Endometrial microvascular endothelial cells (primary cell): ENCODE measurements around the gene ZDHHC13. TPM values are rescaled to one million over a fixed set of nuclear protein-coding genes. Genes with fewer than 3 reads are reported as not detected.

Experiments used
- in situ Hi-C: cut with HindIII; loops from 2 replicates; pipeline ENCODE4 v1.10.0; 2017; ENCODE audit warnings: low sequenced_read_pairs, low pct_unique_long_range_greater_than_20kb; ENCODE audit errors: inconsistent ontology term
- total RNA-seq: library from RNA; depleted of rRNA; stranded (reverse); fragments of >200 nt; gene quantifications from one replicate; pipeline ENCODE4 v1.2.3, GENCODE V29; 2015; ENCODE audit errors: inconsistent ontology term

Gene ZDHHC13
- total RNA-seq, 1 donor from 2014 or later = 119 TPM

DNA sequence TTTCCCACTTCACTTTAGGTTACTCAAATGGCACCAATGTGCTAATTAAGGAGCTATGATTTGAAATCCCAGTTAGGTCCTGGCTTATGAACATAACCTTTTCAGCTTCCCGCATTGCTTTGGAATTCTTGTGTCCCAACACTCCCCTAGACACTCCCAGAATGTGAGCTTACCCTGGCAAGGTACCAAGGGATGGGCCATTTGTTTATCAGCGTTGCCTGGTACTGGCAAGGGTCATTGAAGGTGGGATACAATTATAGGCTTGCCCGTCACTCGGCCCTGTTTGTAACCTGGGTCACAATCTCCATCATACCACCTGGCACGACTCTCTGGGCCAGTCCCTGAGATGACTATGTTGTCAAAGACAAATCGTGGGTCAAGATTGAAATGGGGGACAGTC lies 79.5 kb downstream of the ZDHHC13 start:
- in situ Hi-C loops = no loop called here

DNA sequence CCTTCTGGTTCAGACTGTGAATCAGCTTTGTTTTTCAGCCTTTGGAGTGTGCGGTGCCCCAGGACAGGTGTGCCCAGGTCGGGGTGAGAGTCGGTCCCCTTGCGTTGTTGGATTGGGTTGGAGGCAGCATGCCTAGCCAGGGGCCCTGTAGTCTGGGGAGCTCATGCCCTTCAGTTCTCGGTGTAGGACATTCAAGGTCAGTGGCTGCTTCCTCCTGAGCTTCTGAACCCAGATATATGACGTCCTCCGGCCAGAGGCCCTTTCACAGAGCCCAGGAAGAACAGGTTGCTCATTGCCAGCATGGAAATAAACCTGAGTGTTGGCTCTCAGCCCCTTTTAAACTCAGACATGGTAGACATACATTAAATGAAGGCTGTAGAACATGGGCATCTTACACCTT lies 82.1 kb downstream of the ZDHHC13 start:
- in situ Hi-C loops = no loop called here

DNA sequence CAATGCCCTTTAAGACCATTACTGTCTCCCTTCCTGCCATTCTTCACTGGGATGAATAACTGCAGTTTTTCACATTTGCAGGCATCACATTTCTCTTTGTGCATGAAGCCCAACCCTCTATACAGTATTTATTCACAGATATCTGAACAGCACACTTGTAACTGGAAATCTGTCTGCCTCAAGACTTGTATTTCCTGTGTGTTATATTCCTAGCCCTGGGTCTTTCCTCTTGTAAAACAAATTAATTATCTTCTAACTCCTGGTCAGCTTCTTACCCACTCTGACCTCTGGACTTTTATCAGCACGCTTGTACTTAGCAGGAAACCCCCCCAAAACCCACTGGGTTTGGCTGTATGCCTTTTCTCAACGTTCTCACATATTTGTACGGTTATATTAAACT lies 82.8 kb downstream of the ZDHHC13 start:
- in situ Hi-C loops = no loop called here

DNA sequence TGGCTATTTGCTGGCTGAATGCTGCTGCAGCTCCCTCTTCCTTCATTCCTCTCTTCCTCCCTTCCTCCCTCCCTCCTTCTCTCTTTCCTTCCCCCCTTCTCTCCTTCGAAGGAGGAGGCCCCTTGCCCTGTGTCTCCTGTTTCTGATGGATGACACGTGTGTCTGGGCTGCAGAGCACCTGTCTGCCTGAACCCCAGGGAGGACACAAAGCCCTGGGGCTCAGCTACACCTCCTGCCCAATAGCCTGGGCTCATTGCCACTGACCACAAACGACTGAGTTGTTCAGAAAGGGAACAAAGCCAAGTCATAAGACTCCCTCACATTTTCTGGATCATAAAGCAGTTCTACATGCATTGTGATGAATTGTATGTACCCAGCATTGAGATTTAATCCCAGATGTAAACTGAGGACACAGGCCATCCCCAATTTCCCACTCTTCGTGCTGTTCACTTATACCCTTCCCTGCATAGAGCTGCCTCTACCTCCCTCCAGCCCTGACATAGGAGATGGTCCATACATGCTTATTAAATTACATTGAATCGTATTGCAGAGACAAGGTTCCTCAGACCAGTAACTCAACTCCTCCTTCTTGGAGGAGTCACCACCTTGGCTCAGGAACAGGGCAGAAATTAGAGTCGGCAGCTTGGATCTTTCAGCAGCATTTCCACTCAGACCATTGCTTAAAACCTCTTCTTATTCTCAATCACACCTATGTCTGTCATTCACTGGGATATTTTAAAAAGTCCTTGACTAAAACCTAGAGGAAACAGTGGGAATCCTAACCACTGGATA lies 83.6 kb downstream of the ZDHHC13 start:
- in situ Hi-C loops = no loop called here

DNA sequence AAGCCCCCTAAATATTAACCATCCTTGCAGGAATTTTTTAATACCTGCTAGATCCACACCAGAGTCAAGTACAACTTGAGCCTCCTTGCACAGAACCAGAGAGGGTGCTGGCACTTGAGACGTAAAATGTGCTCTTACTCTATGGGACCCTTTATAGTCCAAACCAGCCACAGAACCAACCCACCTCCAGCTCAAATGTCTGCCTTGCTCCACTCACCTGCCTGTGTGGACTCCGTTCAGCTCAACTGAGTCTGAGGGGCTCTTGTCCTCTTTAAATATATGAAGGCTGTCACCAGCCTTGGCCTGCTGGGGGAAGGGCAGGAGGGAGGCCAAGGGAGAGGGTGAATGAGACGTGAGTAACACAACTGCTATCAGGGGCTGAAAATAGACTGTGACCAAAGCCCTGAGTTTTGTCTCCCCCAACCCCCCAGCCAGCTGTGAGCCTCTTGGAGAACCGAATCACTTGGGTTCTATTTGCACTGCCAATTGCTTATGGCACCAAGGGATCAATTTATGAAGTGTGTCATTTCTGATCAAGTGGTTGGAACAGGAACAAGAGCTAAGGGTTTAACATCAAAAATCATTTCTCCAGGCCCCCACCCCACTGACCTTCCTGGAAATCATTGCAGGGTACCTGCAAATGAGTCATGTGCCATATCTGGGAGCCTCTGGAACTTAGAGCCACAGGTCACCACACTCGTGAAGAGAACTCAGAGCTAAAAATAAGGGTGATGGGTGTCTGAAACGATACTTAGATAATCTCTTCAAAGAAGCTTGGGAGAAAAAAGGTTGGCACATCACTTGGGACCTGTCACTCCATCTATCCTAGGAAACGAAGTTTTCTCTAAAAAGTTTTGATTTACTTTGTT lies 85.0 kb downstream of the ZDHHC13 start, which contains the start of gene CSRP3:
TSS of gene CSRP3 (minus strand) at position 247 of the 869 bp plus-strand sequence. CDS start 9,535 bp downstream, outside the sequence.
- in situ Hi-C loops = no loop called here

DNA sequence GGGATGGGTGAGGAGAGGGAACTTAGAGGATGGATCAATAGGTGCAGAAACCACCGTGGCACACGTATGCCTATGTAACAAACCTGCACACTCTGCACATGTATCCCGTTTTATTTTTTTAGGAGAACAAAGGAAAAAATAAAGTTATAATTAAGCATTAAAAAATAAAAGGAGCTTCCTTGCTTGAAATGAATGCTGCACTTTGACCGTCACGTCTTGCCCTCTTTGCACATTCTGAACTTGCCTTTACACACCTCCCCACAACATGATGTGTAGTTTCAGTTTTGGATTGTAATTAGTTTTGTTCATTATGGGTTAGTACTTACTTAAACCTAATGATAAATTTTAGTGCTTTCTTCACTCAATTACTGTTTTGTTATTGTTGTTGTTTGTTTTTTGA lies 87.9 kb downstream of the ZDHHC13 start:
- in situ Hi-C loops = no loop called here

DNA sequence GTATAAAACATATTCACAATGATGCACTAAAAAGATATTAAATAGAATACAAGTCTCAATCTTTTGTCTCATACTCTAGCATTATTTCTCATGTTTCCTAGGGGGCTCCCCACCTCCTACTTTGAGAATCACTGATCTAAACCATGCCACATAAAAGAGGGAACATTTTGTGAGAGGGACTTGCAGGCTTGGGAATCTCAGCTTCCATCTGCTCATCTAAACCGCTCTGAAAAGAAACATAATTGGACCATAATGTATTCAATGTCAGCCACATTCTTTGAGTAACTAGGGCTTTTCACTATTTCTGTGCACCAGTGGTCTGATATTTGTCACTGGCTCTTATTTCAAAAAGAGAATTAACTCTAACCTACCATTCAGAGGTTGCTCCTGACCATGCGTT lies 91.2 kb downstream of the ZDHHC13 start:
- in situ Hi-C loops = no loop called here

DNA sequence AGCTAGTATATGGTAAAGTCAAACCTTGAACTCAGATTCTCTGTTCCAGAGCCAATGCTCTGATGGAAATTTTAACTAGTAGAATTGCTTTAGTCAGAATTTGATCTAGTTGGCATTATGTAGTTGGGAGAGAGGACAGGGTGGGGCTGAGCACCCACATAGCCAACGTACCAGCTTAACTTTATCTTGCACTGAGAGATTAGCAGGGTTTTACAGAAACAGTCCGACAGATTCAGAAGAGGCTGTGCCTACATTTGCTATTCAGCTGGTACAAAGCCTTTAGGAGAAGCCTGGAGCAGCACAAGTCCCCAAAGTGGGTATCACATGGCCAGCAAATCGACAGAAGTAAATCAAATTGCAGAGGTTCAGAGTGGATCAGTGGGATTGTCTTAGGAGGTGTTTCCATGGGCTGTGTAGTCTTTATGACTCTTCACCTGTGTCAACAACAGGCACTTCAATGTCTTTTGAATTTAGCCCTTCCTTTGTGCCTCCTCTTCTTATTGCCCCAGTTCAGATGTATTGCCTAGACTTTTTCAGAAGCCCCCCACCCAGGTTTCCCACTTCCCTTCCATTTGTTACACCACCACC lies 92.1 kb downstream of the ZDHHC13 start:
- in situ Hi-C loops = no loop called here

DNA sequence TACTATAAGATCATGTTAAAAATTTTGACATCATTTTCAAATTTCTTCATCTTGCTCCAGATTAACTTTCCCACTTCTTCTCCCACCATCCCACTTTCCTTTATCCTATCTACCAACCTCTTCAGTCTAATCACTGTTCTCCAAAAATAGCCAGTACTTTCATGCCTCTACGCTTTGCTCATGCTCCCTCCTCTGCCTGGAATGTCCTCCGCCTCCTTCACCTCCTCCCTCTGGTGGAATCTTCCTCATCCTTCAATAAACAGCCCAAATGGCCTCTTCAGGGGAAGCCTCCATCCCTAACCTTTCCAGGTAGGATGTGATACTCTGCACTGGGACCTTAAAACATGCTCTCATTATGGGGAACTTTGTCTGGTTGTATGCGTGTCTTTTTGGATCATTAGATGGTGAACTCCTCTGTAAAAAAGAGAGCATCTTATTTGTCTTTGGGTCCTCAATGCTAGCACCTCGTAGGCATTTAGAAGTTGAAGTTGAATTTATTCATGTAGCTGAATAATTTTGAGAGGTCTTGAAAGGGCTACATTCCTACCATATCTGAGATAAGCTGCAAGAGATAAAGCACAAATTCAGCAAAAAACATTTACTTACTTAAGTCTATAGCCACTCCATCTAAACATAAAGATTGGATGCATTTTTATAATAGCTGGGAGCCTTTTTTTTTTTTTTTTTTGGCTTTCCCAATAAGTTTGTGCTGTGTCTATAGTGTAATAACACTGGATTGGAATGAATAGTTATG lies 92.8 kb downstream of the ZDHHC13 start:
- in situ Hi-C loops = no loop called here

DNA sequence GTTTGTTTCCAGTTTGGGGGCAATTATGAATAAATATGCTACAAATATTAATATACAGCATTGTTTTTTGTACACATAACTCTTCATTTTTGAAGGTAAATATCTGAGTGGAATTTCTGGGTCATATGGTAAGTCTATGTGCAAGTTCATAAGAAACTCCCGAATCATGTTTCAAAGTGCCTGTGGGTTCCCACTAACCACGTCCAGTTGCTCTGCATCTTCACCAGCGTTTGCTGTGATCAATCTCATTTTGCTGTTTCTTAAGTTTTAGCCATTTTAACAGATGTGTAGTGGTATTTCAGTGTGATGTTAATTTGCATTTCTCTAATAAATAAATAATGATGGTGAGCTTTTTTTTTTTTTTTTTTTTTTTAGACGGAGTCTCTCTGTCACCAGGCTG lies 99.1 kb downstream of the ZDHHC13 start:
- in situ Hi-C loops = no loop called here

DNA sequence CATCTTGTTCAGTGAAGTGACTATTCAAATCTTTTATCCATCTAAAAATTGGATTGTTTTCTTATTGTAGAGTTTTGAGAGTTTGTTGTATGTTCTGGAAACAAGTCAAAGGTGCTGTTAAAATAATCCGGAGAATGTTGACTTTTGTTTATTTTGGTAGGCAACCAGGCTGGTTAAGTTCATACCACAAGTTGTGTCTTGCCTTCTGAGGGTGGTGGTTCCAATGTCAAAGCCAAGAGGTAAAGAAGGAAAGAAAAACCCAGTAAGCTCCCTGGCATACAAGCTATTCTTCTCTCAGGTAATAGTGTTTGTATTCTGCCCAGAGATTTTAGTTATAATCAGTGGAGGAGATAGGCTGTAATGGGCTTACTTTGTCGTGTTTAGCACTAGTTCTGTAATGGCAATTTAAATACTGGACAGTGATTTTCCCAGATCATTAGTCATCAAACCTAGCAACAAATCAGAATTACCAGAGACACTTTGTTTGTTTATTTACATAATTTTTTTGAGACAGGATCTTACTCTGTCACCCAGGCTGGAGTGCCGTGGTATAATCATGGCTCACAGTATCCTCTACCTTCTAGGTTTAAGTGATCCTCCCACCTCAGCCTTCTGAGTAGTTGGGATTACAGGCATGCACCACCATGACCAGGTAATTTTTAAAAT lies 99.9 kb downstream of the ZDHHC13 start:
- in situ Hi-C loops = no loop called here

DNA sequence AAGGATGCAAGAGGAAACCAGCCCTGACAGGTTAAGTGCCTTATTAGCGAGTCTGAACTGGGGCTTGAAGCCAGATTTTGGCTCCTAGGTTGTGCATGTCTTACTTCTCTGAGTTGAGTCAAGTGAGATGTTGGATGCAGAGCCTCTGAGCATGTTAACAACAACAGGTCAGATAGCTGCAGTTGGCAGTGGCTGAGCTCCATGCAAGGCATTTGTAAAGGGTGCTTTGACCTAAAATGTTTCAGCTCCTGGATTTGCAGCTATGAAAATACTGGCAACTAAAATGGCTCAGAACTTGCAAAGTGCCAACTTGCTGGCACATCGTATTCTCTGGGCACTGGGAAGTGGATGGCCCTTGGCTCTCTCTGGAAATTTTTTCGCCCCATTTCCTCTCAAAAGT lies 101.2 kb downstream of the ZDHHC13 start:
- in situ Hi-C loops = no loop called here

DNA sequence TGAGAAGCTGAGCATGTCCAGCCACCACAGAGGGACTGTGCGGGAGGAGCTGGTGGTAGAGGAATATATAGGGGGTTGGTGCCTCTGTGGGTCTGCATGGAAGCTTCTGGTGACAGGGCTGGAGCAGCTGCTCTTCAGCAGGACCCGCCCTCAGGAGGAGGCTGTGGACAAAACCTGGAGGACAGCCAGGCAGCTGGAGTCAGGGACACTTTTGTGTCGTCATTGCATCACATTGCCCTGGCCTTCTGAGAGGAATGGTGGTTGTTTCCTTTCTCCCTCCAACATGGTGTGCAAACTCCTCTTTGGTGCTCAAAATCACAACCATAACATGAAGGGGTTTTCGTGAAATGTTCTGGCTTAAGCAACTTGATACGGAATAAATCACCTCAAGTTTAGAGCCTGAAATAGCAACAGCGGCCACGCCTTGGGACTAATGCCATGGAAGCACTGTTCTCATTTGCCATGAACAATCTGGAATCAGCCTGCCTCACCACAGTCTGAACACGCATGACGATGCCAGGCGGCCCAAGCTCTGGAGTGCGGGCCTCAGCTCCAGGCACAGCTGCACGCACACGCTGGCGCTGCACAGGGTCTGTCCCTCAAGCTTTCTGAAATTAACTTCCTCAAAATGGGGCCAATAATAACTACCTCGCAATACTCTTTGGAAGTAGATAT lies 102.0 kb downstream of the ZDHHC13 start:
- in situ Hi-C loops = no loop called here

DNA sequence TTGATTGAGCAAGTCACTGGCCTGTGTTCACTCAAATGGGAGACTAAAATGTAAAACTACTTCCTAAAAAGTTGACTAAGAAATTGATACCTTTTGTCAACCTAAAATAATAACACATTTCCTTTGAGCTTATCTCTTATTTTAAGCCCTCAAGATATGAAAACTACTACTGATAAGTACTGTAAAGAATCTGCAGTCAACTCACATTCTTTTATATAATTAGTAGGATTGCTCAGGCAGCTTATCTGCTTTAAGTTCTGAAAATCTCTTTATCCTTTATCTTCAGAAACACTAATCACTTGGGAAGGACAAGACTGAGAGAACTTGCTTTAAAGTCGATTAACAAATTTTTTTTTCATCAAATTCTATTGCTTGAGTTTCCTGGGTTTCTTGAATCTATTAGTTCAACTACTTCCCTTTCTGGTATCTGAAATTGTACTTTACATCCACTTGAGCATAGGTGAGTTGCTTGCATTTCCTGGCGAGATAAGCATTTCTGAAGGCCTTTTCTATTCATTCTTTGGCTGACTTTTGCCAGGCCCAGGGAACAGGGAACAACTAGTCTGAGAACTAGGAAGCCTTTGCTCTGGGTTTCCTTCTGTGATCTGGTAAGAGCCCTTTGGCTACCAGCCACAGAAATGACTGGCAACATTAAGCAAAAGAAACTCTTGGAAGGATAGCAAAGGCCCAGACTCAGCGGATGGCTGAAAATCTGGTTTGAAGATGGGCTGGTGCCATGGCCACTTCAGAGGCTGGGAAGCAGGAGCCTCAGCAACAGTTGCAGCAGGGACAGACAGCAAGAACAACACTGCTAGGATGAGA lies 104.1 kb downstream of the ZDHHC13 start:
- in situ Hi-C loops = no loop called here

DNA sequence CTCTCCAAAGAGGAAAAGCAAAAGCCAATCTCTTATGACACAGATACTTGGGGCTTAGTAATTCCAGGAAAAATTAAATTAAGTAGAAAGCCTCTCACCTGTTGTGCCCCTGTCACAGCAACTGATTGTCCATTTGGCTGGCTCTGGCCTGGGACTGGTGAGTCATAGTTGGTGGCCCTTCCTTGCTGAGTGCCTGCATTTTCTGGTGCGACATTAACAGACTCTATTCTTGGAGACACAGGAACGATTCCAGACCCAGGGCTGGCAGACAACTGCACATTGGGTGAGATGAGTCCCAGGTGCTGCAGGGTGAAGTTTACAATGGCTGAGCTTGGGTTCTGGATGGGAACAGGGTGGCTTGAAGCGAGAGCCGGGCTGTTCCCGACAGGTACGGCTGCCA lies 108.2 kb downstream of the ZDHHC13 start:
- in situ Hi-C loops = no loop called here

DNA sequence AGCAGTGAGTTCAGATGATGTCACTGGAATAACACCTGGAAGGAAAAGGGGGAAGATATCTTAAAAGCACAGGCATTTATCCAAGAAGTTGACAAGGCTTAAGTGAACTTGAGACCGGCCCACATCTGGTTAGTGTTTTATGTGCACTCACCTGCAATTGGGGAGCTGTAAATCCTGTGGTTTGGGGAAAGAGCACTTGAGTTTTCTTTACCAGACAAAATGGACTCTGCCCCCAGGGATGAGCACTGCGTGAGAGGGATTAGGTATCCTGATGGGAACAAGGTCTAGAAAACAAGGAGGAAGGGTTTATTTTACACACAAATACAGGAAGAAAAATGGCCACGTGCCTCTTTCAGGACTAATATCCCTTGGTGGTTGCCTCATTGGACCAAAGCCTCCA lies 108.6 kb downstream of the ZDHHC13 start:
- in situ Hi-C loops = no loop called here
